HTERT RPE-1 (cell line): ENCODE measurements around the gene NATD1.

Source experiments
- in situ Hi-C: fragments of 300-500 bp; cut with MboI; formaldehyde crosslinking; loops from 4 replicates; pipeline ENCODE4 v1.14.3; 2020; ENCODE audit warnings: low sequenced_read_pairs

NATD1 gene, protein sequence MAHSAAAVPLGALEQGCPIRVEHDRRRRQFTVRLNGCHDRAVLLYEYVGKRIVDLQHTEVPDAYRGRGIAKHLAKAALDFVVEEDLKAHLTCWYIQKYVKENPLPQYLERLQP

DNA sequence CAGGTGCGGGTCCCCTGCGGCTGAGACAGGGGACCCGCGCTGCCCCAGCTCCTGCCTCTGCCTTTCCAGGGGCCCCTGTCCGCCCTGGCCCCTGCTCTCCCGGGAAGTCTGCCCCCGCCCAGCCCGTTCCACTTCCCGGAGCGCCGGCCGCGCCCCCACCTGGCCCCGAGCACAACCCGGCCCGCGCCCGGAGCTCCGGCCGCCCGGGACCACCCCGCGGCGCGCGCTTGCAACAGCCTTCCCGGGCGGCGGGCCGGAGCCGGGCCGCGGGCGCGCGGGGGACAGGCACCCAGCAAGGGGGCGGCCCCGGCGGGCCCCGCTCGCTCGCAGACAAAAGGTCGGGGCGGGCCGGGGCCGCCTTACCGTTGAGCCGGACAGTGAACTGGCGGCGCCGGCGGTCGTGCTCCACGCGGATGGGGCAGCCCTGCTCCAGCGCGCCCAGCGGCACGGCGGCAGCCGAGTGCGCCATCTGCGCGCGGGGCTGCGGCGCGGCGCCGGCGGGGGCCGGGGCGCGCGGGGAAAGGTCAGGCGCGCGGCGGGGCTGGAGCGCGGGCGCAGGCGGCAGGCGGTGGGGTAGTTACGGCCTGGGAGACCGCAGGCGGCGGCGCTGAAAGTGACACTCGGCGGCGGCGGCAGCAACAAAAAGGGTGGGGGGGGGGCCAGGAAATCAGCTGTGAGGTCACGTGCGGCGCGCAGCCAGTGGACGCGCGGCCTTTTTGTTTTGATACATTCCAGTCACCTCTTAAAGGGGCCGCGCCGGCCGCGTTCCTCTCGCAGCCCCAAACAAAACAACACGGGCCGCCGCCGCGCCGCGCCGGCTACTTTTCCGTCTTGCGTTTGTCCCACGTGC, at the start of gene NATD1:
Gene NATD1 (minus strand): TSS at position 615 of the 850 bp plus-strand sequence. CDS start 146 bp downstream, at position 469.
- in situ Hi-C loops: no loop called here

DNA sequence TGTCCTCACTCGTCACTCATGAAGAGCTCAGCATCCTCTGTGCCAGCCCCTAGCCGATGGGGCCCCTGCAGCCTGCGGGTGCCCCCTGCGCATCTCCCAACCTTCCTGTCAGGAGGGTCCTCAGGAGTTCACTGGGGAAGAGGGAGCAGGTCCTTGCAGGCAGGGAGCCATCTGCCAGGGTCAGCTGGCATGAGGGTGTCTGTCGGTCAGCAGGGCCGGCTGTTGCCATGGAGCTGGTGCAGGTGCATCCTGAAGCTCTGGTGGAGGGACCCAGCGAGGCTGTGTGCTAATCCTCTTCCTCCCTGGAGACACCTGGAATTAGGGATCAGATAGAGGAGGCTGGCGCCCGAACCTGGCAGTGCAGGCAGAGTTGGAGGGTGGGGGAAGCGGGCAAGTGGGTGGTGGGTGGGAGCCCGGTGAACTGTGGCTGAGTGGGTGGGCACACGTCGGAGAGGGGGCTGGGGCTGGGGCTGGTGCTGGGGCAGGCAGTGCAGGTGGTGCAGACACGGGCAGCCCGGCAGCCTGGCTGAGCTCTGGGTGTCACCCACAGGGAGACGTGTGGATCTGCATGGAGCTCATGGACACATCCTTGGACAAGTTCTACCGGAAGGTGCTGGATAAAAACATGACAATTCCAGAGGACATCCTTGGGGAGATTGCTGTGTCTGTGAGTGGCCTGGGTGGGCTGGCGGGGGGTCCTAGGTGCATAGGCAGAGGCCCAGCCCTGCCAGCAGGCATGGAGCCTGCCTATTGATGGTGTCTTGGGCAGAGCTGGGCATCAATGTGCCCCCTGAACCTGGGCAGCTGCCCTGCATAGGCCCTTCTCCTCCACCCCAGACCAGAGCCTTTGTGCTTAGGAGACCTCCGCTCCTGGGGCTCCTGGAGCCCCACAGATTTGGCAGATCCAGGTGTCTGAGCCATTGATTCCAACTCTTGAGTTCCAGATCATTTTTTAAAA, 48.7 kb upstream of the NATD1 start:
- in situ Hi-C loops: no loop called here

DNA sequence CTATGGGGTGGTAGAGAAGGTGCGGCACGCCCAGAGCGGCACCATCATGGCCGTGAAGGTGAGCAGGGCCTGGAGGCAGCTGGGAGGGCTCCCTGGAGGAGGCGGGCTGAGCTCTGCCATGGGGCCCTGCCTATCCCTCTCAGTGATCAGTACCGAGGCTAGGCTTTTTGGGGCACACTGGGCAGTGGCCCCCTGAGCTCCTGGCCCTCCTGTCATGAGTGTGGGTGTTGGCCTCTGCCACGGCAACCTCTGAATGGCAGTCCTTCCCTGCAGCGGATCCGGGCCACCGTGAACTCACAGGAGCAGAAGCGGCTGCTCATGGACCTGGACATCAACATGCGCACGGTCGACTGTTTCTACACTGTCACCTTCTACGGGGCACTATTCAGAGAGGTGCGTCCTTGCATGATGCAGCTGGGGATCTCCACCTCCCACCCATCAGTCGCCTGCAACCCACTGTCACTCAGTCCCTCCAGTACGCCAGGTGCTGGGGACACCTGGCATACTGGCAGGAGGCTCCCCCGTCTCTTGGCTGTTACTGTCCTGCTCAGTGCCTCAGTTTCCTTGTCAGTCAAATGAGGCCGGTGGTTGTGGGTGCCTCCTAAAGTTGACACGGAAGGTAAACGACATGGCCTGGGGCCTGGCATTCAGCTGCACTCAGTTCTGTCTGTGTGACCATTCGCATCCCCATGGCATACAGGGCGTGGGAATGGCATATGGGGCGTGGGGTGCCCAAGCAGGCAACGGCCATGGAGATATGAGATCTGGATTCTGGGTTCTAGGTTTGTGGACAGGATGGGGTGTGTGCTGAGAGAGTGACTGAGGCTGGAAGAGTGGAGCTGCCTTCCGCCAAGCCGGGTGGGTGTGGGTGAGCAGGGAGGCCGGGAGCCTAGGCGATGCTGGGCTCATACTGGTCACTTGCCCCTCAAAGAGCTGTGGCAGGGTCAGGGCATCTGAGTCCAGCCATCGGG, 47.7 kb upstream of the NATD1 start:
- in situ Hi-C loops: no loop called here

DNA sequence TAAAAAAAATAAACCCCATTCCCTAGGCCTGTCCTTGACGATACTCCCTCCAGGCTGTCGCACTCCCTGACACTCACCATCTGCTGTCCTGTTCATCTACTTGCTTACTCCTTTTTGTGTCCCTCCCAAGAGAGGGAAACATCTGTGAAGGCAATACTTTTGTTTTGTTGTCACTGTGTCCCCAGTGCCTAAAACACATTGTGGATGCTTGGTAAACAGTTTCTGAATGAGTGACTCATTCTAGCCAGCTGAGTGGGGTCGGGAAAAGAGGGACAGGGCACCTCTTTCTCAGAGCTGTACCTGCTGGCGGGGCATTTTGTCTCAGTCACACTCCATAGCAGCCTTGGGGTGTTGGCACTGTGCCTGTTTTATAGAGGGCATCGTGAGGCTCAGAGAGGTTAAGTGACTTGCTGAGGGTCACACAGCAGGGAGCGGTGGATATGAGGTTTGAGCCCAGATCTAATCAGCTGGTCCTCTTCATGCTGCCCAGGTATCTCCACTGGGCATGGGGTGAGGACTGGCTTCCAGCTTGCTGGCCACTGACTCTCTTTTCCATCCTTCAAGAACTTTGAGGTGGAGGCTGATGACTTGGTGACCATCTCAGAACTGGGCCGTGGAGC, 46.9 kb upstream of the NATD1 start:
- in situ Hi-C loops: no loop called here

DNA sequence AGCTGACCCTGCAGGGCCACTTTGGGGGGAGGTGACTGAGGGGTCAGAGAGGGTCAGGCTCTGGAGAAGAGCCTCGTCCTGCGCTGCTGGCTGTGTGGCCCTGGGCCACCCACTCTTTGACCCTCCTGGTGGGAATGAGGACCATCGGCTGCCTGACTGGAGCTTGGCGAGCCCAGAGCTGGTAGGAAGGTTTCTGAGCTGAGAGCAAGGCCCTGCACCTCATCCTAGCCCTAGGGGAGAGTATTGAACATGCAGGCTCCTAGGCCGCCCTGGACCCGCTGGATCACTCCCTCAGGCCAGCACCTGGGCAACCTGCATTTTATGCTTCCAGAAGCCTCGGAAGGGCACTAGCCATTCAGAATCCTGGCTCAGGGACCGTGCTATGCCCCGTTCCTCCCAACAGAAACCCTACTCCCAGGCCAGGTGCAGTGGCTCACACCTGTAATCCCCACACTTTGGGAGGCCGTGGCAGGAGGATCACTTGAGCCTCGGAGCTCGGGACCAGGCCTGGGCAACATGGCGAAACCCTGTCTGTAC, 45.8 kb upstream of the NATD1 start:
- in situ Hi-C loops: no loop called here

DNA sequence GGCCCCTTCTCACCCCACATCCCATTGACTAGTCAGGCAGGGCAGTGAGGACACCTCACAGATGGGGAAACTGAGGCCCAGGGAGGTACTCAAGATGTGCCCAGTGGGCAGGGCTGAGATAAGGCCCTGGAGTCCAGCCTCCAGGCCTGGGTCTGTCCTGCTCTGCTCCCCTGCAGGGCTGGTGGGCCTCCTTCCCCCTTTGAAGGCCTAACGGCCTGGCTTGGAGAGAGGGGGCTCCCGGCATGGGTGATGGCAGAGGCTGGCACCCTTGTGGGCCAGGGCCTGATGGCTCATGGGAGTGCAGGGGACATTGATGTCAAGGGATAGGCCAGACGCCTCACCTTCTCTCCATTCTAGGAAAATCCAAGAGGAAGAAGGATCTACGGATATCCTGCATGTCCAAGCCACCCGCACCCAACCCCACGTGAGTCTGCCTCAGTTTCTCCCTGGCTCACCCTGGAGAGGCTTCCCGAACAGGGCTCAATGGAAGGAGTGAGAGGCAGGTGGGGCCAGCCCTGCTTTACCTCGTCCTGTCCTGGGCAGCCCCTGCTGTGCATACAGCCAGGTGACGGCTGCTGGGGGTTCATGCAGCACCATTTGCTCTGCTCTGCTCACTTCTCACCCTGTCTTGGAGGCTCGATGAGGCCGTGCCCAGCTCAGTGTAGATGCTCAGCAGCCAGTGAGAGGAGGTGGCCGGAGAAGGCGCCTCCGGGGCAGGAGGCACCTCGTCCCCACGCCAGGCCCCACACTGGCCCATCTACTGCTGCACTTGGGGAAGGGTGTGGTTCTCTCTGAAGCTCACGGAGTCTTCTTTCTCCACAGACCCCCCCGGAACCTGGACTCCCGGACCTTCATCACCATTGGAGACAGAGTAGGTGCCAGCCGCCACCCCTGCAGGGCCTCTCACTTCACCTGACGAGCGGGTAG, 45.1 kb upstream of the NATD1 start:
- in situ Hi-C loops: no loop called here

DNA sequence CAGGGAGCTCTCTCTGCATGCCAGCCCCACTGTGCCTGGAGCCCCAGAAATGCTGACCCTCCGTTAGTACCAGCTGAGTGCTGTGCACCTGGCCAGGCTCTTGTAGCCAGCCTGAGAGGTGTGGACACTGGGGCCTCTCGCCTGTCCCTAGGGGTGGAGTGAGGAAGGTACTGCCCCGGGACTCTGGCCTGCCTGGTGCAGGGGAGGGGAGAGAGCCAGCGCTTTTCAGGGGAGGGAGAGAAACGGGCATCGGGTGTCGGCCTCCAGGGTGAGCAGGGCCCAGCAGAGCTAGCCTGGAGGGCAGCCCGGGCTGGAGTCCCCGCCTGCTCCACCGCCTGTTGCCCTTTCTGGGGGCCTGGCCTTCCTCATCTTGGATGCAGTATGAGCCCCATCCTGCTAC, 44.4 kb upstream of the NATD1 start:
- in situ Hi-C loops: no loop called here

DNA sequence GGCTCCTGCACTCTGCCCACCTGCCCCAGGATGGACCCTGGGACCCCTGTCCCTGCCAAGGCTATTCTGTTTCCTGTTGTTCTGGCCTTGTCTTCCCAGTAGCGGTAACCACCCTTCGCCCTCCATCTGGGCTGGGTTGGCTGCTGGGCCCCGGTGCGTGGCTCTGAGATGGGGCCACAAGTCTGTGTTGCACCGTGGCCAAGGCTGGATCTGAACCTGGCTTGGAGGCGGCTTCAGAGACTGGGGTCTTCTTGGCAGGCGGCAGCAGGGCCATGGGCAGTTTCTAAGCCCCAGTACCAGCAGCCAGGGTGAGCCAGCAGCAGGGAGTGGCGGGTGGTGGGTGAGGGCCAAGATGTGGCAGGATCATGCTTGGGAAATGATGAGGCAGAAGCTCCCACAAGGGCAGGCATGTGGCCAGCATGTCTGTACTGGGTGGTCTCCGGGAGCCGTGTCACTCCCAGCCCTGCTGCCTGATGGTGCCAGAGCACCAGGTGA, 43.9 kb upstream of the NATD1 start:
- in situ Hi-C loops: no loop called here

DNA sequence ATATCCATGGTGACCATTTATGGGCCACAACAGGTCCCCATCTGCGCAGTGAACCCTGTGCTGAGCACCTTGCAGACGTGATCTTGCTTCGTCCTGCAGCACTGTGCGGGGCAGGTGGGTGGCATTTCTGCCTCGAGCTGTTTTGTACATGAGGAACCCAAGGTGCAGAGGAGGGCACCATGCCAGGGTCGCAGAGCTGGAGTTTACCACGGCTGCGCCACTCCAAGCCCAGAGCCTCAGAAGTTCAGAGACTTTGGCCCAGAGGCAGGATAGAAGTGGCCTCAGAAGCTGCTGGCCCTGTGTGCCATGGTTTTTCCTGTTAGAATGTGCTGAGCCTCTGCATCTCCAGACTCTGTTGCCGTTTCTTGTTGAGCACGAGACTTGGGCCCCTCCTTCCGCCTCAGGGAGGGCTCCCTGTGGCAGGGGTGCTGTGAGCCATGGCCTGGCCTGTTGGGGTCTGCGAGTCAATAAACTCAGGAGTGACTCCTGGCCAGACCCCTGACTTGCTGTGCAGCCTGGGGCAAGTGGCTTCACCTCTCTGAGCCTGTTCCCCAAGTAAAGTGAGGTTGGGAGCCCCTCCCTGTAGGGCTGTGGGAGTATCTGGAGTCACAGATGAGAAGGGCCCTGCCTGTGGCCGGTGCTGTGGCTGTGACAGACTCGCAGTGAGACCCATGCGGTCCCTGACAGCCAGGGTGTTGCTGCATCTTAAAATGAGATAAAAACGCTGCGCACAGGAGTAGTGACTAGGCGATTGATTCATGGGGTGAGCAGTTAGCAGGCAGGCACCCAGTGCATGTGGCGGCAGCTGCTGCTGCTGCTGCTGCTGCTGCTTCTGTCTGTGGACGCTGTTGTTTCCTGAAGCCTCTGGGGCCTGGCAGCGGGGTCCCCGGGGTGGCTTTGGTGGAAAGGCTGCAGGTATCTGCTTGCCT, 43.2 kb upstream of the NATD1 start:
- in situ Hi-C loops: no loop called here

DNA sequence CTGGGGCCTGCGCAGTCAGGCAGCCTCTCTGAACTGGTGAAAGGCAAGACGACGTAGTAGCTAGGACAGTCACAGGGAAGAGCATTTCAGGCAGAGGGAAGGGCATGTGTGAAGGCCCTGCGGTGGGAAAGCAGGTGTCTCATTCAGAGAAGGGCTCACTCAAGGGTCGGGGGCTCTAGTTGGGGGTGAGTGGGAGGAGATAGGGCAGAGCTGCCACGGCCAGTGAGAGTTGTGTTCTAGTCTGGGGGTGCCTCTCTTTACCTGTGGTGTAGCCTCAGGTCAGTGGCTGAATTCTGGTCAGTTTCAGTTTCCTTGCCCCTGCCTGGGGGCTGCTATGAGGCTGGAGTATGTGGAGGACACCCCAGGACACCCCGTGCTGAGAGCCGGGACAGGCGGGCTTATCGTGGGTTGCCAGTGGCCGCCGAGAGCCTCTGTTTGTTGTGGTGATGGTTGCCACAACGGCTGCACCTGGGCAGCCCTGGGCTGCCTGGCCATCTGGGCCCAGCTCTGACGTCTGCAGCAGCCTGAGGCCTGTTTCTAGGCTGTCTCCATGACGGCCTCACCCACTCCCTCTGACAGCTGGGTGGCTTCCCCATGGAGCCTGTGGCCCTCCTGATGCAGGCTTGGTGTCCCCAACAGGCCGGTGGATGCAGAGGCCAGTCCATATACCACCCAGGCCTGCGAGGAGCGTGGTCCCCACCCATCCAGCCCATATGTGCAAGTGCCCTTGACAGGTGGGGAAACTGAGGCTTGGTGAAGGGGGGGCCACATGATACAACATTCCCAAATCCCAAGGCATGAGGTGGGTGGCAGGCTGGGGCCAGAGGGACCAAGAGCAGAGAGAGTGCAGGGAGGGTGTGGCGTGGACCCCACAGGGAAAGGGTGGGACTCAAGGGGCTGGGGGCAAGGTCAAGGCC, 42.1 kb upstream of the NATD1 start:
- in situ Hi-C loops: no loop called here

DNA sequence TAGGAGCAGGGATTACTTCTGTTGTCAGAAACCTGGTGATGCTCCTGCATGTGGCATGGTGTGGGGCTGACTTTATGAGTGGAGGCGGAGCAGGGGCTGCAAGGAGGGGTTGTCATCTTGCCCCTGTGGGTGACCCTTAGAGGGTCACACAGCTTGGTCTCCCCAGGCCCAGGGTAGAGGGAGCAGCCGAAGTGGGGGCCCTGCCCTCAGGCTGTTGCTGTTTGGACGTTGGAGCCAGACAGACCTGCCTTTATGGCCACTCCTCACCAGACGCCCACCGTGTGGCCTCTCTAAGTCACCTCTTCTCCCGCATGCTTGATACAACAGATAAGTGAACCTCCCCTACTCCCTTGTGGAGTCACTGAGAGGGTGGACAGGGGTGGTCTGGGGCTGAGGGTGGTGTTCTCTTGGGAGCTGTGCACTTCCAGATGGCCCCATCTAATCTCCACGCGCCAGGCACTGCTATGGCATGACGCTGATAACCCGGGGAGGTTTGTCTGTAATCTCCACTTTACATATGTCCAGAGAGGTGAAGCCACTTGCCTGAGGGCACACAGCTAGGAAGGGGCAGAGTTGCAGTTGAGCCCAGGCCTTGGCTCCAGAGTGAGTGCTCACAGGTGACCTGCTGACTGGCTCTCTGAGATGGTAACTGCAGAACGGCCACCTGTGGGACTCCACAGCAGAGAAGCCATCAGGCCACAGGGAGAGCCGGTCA, 41.3 kb upstream of the NATD1 start:
- in situ Hi-C loops: no loop called here

DNA sequence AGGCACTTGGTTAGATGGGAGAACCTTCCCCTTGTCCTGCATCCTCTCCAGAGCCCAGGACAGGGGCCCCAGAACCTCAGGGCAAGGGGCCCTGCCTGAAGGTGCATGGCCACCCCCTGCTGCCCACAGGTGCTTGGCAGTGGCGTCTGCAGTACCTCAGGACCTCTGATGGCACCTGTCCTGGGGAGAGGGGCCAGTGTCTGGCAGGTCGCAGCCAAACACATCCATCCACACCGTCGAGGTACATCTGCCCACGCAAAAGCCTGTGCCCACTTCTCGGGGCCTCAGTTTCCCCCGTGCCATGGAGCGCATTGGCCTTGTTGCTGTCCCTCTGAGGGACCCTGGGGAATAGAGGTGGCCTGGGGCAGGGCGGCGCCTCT, 40.6 kb upstream of the NATD1 start:
- in situ Hi-C loops: no loop called here

DNA sequence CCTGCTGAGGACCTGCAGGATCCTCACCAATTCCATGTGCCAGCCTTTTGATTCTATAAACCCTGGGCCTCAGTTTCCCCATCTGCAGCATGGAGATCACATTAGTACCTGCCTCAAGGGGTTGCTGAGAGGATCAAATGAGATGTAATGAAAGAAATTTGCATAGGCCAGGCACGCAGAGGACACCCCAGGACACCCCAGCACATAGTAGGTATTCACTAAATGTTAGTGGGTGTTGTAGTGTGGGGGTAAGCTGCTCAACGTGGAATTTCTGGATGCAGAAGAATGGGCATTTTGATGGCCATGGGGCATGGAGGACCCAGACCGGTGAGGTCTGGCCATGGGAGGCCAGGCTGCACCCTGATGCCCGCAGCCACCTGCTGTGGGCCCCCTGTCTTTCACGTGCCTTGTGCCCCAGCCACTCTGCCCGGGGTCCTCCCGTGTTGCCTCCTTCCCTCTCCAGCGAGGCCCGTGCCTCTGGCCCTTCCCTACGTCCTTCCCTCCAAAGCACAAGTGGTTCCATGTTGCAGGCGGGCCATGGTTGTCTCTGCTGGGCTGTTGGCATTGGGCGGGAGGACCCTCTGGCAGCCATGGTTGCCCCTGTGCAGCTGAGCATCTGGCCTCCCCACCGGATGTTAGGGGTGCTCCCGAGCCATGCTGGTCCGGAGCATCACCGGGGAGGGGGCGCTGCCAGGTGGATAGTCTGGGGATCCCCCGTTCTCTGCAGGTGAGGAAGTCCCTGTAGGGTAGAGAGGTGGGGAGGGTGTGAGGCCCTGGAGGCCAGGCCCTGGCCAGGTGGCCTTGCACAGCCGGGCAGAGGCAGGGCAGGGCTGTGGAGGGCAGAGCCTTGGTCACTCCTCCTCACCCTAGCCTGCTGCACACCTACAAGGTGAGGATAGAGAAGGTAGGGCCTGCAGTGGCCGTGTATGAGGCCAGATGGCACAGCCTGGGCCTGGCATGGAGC, 39.9 kb upstream of the NATD1 start:
- in situ Hi-C loops: no loop called here

DNA sequence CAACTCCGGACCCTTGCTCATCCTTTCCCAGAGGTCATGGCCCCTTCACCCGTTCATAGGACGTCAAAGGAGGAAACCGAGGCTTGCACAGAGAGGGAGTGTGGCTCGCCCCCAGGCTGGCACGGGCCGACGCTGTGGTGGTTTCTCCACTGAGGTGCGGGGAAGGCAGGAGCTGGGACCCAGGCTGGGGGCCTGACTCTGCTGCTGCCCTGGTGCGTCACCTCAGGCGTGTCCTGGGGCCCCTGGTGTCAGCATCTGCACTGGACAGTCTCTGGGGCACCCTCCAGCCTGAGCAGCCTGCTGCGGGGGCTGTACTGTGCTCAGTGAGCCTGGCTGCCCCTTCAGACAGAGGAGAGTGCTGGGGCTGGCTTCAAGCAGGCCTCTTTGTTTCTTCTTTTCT, 38.7 kb upstream of the NATD1 start:
- in situ Hi-C loops: no loop called here

DNA sequence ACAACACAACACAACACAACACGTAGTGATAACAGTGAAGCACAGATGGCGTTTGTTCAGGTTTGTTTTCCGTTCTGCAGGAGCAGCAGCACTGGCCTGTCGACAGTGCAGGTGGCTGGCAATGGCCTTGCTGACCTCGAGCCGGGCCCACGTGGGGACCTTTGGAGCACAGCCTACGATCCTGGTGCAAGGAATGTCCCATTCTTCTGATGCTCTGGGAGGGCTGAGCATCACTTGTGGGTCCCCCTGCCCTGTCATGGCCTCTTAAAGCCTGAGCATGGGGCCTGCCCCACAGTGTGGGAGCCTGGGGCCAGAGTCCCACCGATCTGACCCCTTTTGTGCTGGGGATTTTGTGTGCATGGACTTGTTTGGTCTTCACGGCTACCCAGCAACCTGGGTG, 38.1 kb upstream of the NATD1 start:
- in situ Hi-C loops: no loop called here
